ENCODE measurements around the gene ZNF689. TPM values are rescaled to one million over a fixed set of nuclear protein-coding genes. Genes with fewer than 3 reads are reported as not detected.

Gene ZNF689
- total and polyA plus RNA-seq, 10 donors = 3.5 to 14.6 (median 9.6) TPM

DNA sequence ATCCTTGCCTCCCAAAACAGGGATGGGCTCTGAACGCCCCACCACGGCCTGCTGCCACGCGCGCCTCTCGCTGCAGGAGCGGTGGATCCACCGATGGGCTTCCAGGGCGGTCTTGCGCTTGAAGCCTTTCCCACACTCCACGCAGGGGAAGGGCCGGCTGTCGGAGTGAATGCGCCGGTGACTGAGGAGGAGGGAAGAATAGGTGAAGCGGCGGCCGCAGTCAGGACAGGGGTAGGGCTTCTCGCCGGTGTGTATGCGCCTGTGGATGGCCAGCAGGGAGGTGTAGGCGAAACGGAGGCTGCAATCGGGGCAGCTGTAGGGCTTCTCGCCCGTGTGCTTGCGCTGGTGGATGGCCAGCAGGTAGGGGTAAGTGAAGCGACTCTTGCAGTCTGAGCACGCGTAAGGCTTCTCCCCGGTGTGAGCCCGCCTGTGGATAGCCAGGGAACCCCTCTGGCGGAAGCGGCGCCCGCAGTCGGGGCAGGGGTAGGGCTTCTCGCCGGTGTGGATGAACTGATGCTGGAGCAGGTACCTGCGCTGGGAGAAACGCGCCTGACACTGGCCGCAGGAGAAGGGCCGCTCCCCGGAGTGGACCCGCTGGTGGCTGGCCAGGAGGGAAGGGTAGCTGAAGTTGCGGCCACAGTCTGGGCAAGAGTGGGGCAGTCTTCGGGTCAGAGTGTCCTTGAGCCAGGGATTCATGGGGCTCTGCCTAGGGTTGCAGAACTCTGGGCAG lies 27.4 kb downstream of the ZNF689 start:
- DNase-seq = no peak
- H3K27me3 ChIP-seq (replicated peaks in 1 of 7) = no peaks in the 10 kb centered on the region
- no peaks in the 10 kb centered on the region for H3K9me3 ChIP-seq
- H3K36me3 ChIP-seq = peaks cover 0 to 63% (median 26%) of the 10 kb centered on the region in 6 donors
- 94 to 97% (median 96%) methylated on average over 46 to 48 of the region's 48 CpGs for WGBS, 5 donors
- peaks cover 10 to 66% (median 37%) of the 10 kb centered on the region in 6 donors for H3K4me1 ChIP-seq
- no peak overlapping the region for H3K4me3 ChIP-seq
- H3K27ac ChIP-seq = no peak overlapping the region
- intact Hi-C loops (cut with DNase I; ENCODE audit: low total_unique reads) = no loop called here
- TF ChIP-seq CTCF (IDR thresholded peaks at IDR 0.05 in 8 of 11, conservative IDR thresholded peaks at IDR 0.05 in 3 of 11) (no peak), POLR2AphosphoS5 (IDR thresholded peaks at IDR 0.05) (peak in 2 of 3 donors; percentile 12 to 23), POLR2A (IDR thresholded peaks at IDR 0.05) (no peak)

- no peaks in the 10 kb centered on the region for H3K27me3 ChIP-seq (replicated peaks in 1 of 7)
- H3K9me3 ChIP-seq = no peaks in the 10 kb centered on the region
- no peak for TF ChIP-seq POLR2AphosphoS5 (IDR thresholded peaks at IDR 0.05)
- TF ChIP-seq POLR2A (IDR thresholded peaks at IDR 0.05) = no peak
- no peak for TF ChIP-seq CTCF (IDR thresholded peaks at IDR 0.05 in 8 of 11, conservative IDR thresholded peaks at IDR 0.05 in 3 of 11)
- no peak for DNase-seq
- H3K27ac ChIP-seq = no peak overlapping the region
- intact Hi-C loops (cut with DNase I; ENCODE audit: low total_unique reads) = no loop called here
- H3K36me3 ChIP-seq = peaks cover 0 to 76% (median 26%) of the 10 kb centered on the region in 6 donors
- H3K4me1 ChIP-seq = peaks cover 10 to 52% (median 29%) of the 10 kb centered on the region in 6 donors
- 91 to 95% (median 92%) methylated on average over 7 of the region's 7 CpGs for whole genome bisulfite sequencing, 5 donors
- no peak overlapping the region for H3K4me3 ChIP-seq
Measured at GRCh38 chr16:30581457-30581856, 28.7 kb downstream of the ZNF689 start.

DNA sequence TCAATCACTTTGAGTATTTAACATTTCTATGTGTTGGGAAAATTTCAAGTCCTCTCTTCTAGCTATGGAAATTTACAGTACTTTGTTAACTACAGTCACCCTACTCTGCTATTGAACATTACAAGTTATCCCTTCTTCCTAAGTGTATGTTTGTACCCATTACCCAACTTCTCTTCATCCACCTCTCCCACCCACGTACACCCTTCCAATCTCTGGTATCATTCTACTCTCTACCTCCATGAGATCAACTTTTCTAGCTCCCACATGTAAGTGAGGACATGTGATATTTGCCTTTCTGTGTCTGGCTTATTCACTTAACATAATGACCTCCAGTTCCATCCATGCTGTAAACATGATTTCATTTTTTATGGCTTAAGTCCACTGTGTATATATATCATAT lies 35.5 kb downstream of the ZNF689 start:
- 85 to 96% (median 94%) methylated on average over 1 of the region's 1 CpG for WGBS, 5 donors
- TF ChIP-seq POLR2A (IDR thresholded peaks at IDR 0.05) (no peak), POLR2AphosphoS5 (IDR thresholded peaks at IDR 0.05) (no peak), CTCF (IDR thresholded peaks at IDR 0.05 in 8 of 11, conservative IDR thresholded peaks at IDR 0.05 in 3 of 11) (no peak)
- H3K9me3 ChIP-seq = no peaks in the 10 kb centered on the region
- H3K4me1 ChIP-seq = peaks cover 15 to 35% (median 24%) of the 10 kb centered on the region in 6 donors
- intact Hi-C loops (cut with DNase I; ENCODE audit: low total_unique reads) = no loop called here
- no peak overlapping the region for H3K27ac ChIP-seq
- DNase-seq = no peak
- H3K4me3 ChIP-seq = no peak overlapping the region
- no peaks in the 10 kb centered on the region for H3K27me3 ChIP-seq (replicated peaks in 1 of 7)
- peaks cover 0 to 44% (median 4%) of the 10 kb centered on the region in 6 donors for H3K36me3 ChIP-seq

Measured in spleen (tissue), 11 donors.